Endothelial cell of umbilical vein (primary cell): ENCODE measurements around the gene MAPK8. TPM values are rescaled to one million over a fixed set of nuclear protein-coding genes. Genes with fewer than 3 reads are reported as not detected.

ENCODE experiments used
- BruUV-seq: library from RNA; stranded (reverse); fragments of 400-500 nt; replicated peaks from 2 replicates; lab custom pipeline; 2021; lab: Mats Ljungman, UMichigan
- CTCF ChIA-PET: fragments of 300-600, 350-600 bp; sonication (Branson Sonifier 250); formaldehyde crosslinking; loops from one replicate; lab custom pipeline; 2021; ENCODE audit warnings: antibody characterized with exemption, inconsistent platforms; lab: Charles Lee
- POLR2A ChIA-PET: fragments of 300-600, 350-600 bp; sonication (Branson Sonifier 250); formaldehyde crosslinking; loops from one replicate; lab custom pipeline; 2021; ENCODE audit warnings: antibody characterized with exemption, inconsistent platforms; lab: Charles Lee
- DNase-seq: peaks from one replicate; pipeline ENCODE4 v3.0.0-alpha.2; 2011; ENCODE audit warnings: low read depth, low spot score
- FAIRE-seq: peaks from 2 replicates; lab custom pipeline; 2011; peaks lifted over from hg19 to GRCh38; lab: Jason Lieb, UNC
- H2AFZ ChIP-seq: 2 replicates; pipeline ENCODE4 v1.6.0; 2012; ENCODE audit warnings: low read depth, low read length, control low read depth, inconsistent platforms
- H3K27ac ChIP-seq: 2 replicates; pipeline ENCODE4 v1.5.1; 2011; ENCODE audit warnings: low read depth, mild to moderate bottlenecking, control low read depth, low read length, moderate library complexity; ENCODE audit not compliant: insufficient read depth
- H3K27me3 ChIP-seq, 2 experiments: 2 replicates each; pipeline versions ENCODE4 v1.6.0 to v1.6.1; 2011; ENCODE audit warnings: low read length in 2 of 2, mixed read lengths in 1 of 2; ENCODE audit not compliant: control insufficient read depth in 2 of 2, insufficient read depth in 2 of 2
- H3K36me3 ChIP-seq, 2 experiments: 2 replicates in 1 of 2; 3 replicates in 1 of 2; pipeline ENCODE4 v1.5.1; 2011; ENCODE audit warnings: low read length in 2 of 2, mild to moderate bottlenecking in 1 of 2, moderate library complexity in 1 of 2; ENCODE audit not compliant: control insufficient read depth in 2 of 2, insufficient read depth in 2 of 2; ENCODE audit errors: extremely low read depth in 1 of 2
- H3K4me1 ChIP-seq: 3 replicates; pipeline ENCODE4 v1.5.1; 2011; ENCODE audit warnings: mild to moderate bottlenecking, low read length; ENCODE audit not compliant: control insufficient read depth, insufficient read depth; ENCODE audit errors: extremely low read depth
- H3K4me2 ChIP-seq: 2 replicates; pipeline ENCODE4 v1.6.1; 2011; ENCODE audit warnings: low read length, control low read depth, mixed read lengths; ENCODE audit not compliant: insufficient read depth
- H3K4me3 ChIP-seq, 3 experiments: fragments of 200-600 bp in 1 of 3; sonication (generic), shearing (Covaris generic) in 1 of 3; replicated peaks in 1 of 3; 2 replicates each; pipeline ENCODE4 v1.5.1; 2011 to 2016; ENCODE audit warnings: control low read depth in 3 of 3, low read length in 3 of 3, mild to moderate bottlenecking in 2 of 3, inconsistent platforms in 1 of 3, low read depth in 1 of 3, moderate library complexity in 1 of 3; ENCODE audit not compliant: insufficient read depth in 1 of 3
- H3K79me2 ChIP-seq: 2 replicates; pipeline ENCODE4 v1.6.0; 2012; ENCODE audit warnings: low read length, inconsistent platforms; ENCODE audit not compliant: control insufficient read depth, insufficient read depth
- H3K9ac ChIP-seq: replicated peaks from 2 replicates; pipeline ENCODE3; 2011; ENCODE audit warnings: low read length, control low read depth; ENCODE audit not compliant: insufficient read depth; ENCODE audit errors: extremely low read depth
- H3K9me1 ChIP-seq: replicated peaks from 3 replicates; pipeline ENCODE4 v1.6.0; 2011; ENCODE audit warnings: mild to moderate bottlenecking, low read length; ENCODE audit not compliant: control insufficient read depth, insufficient read depth; ENCODE audit errors: extremely low read depth
- H3K9me3 ChIP-seq: replicated peaks from 2 replicates; pipeline ENCODE4 v1.5.1; 2012; ENCODE audit warnings: low read length, inconsistent platforms; ENCODE audit not compliant: control insufficient read depth, insufficient read depth
- H4K20me1 ChIP-seq: replicated peaks from 2 replicates; pipeline ENCODE3; 2011; ENCODE audit warnings: mild to moderate bottlenecking, low read length; ENCODE audit not compliant: control insufficient read depth, insufficient read depth; ENCODE audit errors: extremely low read depth
- EZH2 ChIP-seq: IDR thresholded peaks from 2 replicates; pipeline ENCODE4 v1.6.1; 2012; ENCODE audit warnings: borderline replicate concordance, low read depth, mild to moderate bottlenecking, moderate library complexity, low read length, inconsistent platforms; ENCODE audit not compliant: severe bottlenecking
- FOS ChIP-seq: IDR thresholded peaks from 2 replicates; pipeline ENCODE4 v1.6.1; 2011; ENCODE audit warnings: mild to moderate bottlenecking, low read length, moderate library complexity, borderline replicate concordance; ENCODE audit not compliant: insufficient read depth
- GATA2 ChIP-seq: IDR thresholded peaks from 2 replicates; pipeline ENCODE4 v1.7.0; 2011; ENCODE audit warnings: low read depth, mild to moderate bottlenecking, moderate library complexity, mixed read lengths, low read length; ENCODE audit not compliant: insufficient read length, insufficient read depth
- JUN ChIP-seq: IDR thresholded peaks from 2 replicates; pipeline ENCODE4 v1.6.1; 2011; ENCODE audit warnings: borderline replicate concordance, low read depth; ENCODE audit not compliant: insufficient read length, insufficient read depth
- MYC ChIP-seq: IDR thresholded peaks from one replicate; pipeline ENCODE4 v1.6.1; 2011; ENCODE audit warnings: mild to moderate bottlenecking, low read depth, low read length
- POLR2A ChIP-seq: IDR thresholded peaks from 2 replicates; pipeline ENCODE4 v1.6.1; 2012; ENCODE audit warnings: low read depth, mild to moderate bottlenecking, control low read depth, low read length
- POLR2AphosphoS5 ChIP-seq: IDR thresholded peaks from 2 replicates; pipeline ENCODE4 v1.6.1; 2012; ENCODE audit warnings: low read depth, mild to moderate bottlenecking, control low read depth, low read length, moderate library complexity; ENCODE audit not compliant: insufficient read depth
- dilution Hi-C: fragments of 300-500 bp; cut with MboI; formaldehyde crosslinking; loops from one replicate; pipeline ENCODE4 v1.15.0; 2019; ENCODE audit warnings: low sequenced_read_pairs; ENCODE audit not compliant: extremely low pct_ligation_motif_present
- intact Hi-C: fragments of 100-400 bp; cut with micrococcal nuclease; formaldehyde crosslinking; loops from one replicate; pipeline ENCODE4 v1.10.0; 2022
- polyA plus RNA-seq, 4 experiments: library from polyadenylated mRNA; depleted of rRNA in 3 of 4; stranded (reverse) in 3 of 4; unstranded in 1 of 4; fragments of >200 nt; gene quantifications; 2 replicates each; pipeline versions ENCODE4 v1.2.1 to v1.2.3, GENCODE V29; 2011 to 2012; ENCODE audit warnings: missing spikeins in 1 of 4
- total RNA-seq: library from RNA; stranded (reverse); gene quantifications from 2 replicates; pipeline ENCODE4 v1.2.3, GENCODE V29; 2021
- TF ChIP-seq, protein P1 (sequence below), 2 donors: IDR thresholded peaks; 1 replicate in 1 of 2; 2 replicates in 1 of 2; pipeline ENCODE4 v1.5.1; 2011; ENCODE audit warnings: low read length in 2 of 2, mild to moderate bottlenecking in 2 of 2, moderate library complexity in 2 of 2, control low read depth in 1 of 2, inconsistent platforms in 1 of 2, low read depth in 1 of 2; ENCODE audit not compliant: insufficient read depth in 1 of 2; ENCODE audit errors: extremely low read depth in 1 of 2
- TF ChIP-seq, protein P2 (sequence below): IDR thresholded peaks from 2 replicates; pipeline ENCODE4 v1.6.1; 2011; ENCODE audit not compliant: insufficient read depth, insufficient read length

Gene MAPK8
- total and polyA plus RNA-seq, 2 donors (not counting 3 experiments of a cell fraction or from before 2014, with no cell fraction given) = 25.3 to 56.2 TPM

DNA sequence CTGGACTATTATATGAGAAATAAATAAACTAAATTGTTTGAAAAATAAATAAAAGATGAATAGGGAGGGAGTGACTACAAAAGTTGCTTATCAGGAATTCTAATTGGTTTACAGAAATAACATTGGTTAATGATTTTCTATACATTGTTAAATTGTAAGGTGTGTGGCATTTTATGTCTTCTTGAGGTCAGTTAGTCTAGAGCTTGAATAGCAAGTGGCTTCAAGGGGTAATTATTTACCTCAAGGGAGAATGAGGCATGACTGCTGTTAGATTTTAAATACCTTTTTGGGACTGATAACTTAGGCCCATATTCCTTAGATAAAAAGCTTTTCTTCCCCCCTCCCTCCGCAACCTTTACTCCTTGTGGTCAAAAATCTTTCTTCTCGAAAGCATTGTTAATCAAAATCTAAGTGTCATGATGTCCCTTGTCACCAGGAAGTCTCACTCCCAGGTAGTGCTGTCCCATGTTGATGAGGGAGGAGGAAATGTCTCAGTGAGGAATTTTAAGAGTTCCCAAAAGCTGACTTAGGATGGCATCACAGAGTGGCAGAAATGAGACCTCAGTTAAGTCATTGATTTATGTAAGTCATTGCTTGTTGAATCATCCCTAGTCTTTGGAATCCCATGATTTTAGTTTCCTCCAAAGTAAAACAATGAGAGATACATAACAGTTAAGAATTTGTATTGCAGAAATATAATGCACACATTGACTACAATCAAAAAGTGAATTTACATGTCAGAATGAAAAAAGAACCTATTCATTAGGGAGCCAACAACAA, 71.5 kb downstream of the MAPK8 start:
- dilution Hi-C loops = no loop called here
- Histone ChIP-seq H3K9ac (no peak overlapping the region), H3K4me1 (peaks cover 1% of the 10 kb centered on the region), H3K79me2 (peaks cover 3% of the 10 kb centered on the region), H3K36me3 (no peaks in the 10 kb centered on the region), H3K9me3 (no peaks in the 10 kb centered on the region), H3K4me2 (no peak overlapping the region), H3K27ac (no peak overlapping the region), H4K20me1 (peaks cover under 1% of the 10 kb centered on the region), H3K27me3 (no peaks in the 10 kb centered on the region), H2AFZ (no peak overlapping the region), H3K4me3 (no peak overlapping the region), H3K9me1 (no peaks in the 10 kb centered on the region)
- TF ChIP-seq FOS (no peak), JUN (no peak), GATA2 (no peak), POLR2AphosphoS5 (no peak), EZH2 (no peak), MYC (no peak), POLR2A (no peak)
- TF ChIP-seq, protein P1, sequence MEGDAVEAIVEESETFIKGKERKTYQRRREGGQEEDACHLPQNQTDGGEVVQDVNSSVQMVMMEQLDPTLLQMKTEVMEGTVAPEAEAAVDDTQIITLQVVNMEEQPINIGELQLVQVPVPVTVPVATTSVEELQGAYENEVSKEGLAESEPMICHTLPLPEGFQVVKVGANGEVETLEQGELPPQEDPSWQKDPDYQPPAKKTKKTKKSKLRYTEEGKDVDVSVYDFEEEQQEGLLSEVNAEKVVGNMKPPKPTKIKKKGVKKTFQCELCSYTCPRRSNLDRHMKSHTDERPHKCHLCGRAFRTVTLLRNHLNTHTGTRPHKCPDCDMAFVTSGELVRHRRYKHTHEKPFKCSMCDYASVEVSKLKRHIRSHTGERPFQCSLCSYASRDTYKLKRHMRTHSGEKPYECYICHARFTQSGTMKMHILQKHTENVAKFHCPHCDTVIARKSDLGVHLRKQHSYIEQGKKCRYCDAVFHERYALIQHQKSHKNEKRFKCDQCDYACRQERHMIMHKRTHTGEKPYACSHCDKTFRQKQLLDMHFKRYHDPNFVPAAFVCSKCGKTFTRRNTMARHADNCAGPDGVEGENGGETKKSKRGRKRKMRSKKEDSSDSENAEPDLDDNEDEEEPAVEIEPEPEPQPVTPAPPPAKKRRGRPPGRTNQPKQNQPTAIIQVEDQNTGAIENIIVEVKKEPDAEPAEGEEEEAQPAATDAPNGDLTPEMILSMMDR (IDR thresholded peaks at IDR 0.05; ENCODE audit: extremely low read depth in 1 of 2, insufficient read depth in 1 of 2, low read depth in 1 of 2, low read length in 2 of 2) = no peak
- TF ChIP-seq, protein P2, sequence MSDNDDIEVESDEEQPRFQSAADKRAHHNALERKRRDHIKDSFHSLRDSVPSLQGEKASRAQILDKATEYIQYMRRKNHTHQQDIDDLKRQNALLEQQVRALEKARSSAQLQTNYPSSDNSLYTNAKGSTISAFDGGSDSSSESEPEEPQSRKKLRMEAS = no peak
- POLR2A ChIA-PET = no interaction called here
- CTCF ChIA-PET = interaction anchor here (1.4 kb wide), 1 partner anchor 13 kb away, joined by 3 read pairs; no protein-coding TSS in a partner anchor
- DNase-seq = no peak
- no peak for FAIRE-seq
- BruUV-seq = no TSS peak
- intact Hi-C loops = no loop called here
